Skeletal muscle satellite cell (primary cell): ENCODE results near the gene CMSS1.

Source experiments
- H3K27me3 ChIP-seq: 2 replicates; pipeline ENCODE4 v1.7.0; 2013; ENCODE audit warnings: low read length; ENCODE audit not compliant: control insufficient read depth, insufficient read depth
- H3K36me3 ChIP-seq: 2 replicates; pipeline ENCODE4 v1.7.0; 2013; ENCODE audit warnings: mild to moderate bottlenecking, control low read depth, low read length; ENCODE audit not compliant: insufficient read depth
- H3K4me1 ChIP-seq: 2 replicates; pipeline ENCODE4 v1.7.0; 2013; ENCODE audit warnings: low read length; ENCODE audit not compliant: control insufficient read depth, insufficient read depth
- H3K4me2 ChIP-seq: 2 replicates; pipeline ENCODE4 v1.7.0; 2013; ENCODE audit warnings: mild to moderate bottlenecking, low read length
- H3K4me3 ChIP-seq: 2 replicates; pipeline ENCODE4 v1.7.0; 2013; ENCODE audit warnings: low read length
- H3K9ac ChIP-seq: 2 replicates; pipeline ENCODE4 v1.7.0; 2013; ENCODE audit warnings: mild to moderate bottlenecking, low read depth, low read length, moderate library complexity
- H3K9me3 ChIP-seq: replicated peaks from 2 replicates; pipeline ENCODE4 v1.7.0; 2013; ENCODE audit warnings: mild to moderate bottlenecking, control low read depth, low read length

The CMSS1 gene

DNA sequence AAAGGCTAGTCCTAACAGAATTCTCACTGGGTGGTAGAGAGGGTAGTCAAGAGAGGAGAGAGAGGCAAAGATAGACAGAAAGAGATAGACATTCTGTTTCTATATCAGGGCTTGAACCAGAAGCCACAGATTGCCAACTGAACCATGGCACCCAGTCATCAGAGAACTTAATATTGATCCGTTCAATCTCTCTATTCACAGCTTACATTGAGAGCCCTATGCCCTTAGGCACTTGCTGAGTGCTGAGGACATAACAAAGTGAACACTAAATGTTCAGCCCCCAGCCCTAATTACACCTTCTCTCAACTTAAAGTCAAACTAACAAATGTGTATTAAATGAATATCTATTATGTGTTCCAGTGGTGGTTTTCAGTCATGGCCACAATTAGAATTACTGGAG is 172.5 kb downstream of the CMSS1 start:
- Histone ChIP-seq H3K4me1 (no peaks in the 10 kb centered on the region), H3K36me3 (no peaks in the 10 kb centered on the region), H3K27me3 (no peaks in the 10 kb centered on the region), H3K9ac (no peak overlapping the region), H3K4me3 (no peak overlapping the region), H3K4me2 (no peak overlapping the region), H3K9me3 (no peaks in the 10 kb centered on the region)

- Histone ChIP-seq H3K4me2 (no peak overlapping the region), H3K36me3 (no peaks in the 10 kb centered on the region), H3K9ac (no peak overlapping the region), H3K4me3 (no peak overlapping the region), H3K27me3 (no peaks in the 10 kb centered on the region), H3K9me3 (no peaks in the 10 kb centered on the region), H3K4me1 (peaks cover 2% of the 10 kb centered on the region)
Observed at GRCh38 chr3:99997293-99997692, 179.6 kb downstream of the CMSS1 start.

GRCh38 chr3:99999536-99999935 is 181.9 kb downstream of the CMSS1 start:
- Histone ChIP-seq H3K9ac (no peak overlapping the region), H3K4me1 (peaks cover 13% of the 10 kb centered on the region), H3K4me2 (no peak overlapping the region), H3K36me3 (no peaks in the 10 kb centered on the region), H3K4me3 (no peak overlapping the region), H3K27me3 (no peaks in the 10 kb centered on the region), H3K9me3 (no peaks in the 10 kb centered on the region)

DNA sequence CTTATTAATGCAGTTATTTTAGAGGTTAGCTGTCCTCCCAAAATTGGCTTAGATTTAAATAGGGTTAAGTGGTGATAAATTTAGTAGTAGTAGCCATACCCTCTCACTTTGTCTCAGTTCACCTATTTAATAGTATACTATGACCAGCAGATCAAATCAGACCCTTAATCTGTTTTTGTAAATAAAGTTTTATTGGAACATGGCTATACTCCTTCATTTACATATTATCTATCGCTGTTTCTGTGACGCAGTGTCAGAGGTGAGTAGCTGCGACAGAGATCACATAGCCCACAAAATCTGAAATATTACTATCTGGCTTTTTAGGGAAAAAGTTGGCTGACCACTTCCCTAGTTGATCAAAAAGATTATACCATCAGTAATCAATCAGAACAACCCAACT is 183.4 kb downstream of the CMSS1 start:
- no peak overlapping the region for H3K4me3 ChIP-seq
- no peak overlapping the region for H3K4me2 ChIP-seq
- no peak overlapping the region for H3K9ac ChIP-seq
- peaks cover 13% of the 10 kb centered on the region for H3K4me1 ChIP-seq
- H3K36me3 ChIP-seq = no peaks in the 10 kb centered on the region
- no peaks in the 10 kb centered on the region for H3K9me3 ChIP-seq
- H3K27me3 ChIP-seq = no peaks in the 10 kb centered on the region

DNA sequence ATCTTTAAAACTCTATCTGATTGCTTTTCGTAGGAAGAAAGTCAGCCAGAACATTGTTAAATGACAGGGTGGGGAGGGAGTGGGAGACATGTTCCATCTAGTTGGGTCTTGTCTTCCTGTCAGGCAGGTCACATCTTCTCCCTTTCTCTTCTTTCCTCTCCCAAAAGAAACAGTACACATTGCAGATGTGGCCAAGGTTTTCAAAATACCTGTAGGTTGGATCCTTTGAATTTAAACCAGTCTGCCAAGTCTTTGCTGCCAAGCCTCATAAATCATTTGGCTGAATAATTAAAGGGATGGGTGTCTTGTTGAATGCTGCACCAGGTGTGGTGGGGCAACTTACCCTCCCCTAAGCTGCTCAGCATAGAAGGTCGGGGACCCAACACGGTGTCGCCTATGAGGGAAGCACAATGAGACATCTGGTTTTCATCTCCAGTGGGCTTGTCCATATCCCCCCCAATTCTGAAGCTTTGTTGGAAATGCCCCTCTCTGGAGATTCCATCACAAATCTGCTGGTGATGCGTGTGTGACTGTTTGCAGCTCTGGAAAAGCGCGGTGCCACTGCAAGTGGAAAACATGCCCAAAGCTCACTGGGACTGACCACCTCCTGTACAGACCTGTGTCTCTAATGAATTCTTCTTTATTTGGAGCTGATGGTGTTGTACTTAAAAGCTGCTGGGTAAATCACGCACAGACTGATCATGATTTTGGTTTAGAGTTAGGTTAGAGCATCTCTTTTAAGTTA is 184.0 kb downstream of the CMSS1 start:
- Histone ChIP-seq H3K4me1 (peaks cover 18% of the 10 kb centered on the region), H3K9me3 (no peaks in the 10 kb centered on the region), H3K36me3 (no peaks in the 10 kb centered on the region), H3K27me3 (no peaks in the 10 kb centered on the region), H3K4me3 (no peak overlapping the region), H3K4me2 (no peak overlapping the region), H3K9ac (no peak overlapping the region)

- no peak overlapping the region for H3K4me3 ChIP-seq
- H3K27me3 ChIP-seq = no peaks in the 10 kb centered on the region
- no peaks in the 10 kb centered on the region for H3K36me3 ChIP-seq
- no peaks in the 10 kb centered on the region for H3K9me3 ChIP-seq
- H3K9ac ChIP-seq = no peak overlapping the region
- peaks cover 18% of the 10 kb centered on the region for H3K4me1 ChIP-seq
- H3K4me2 ChIP-seq = peak overlapping the region; percentile 4
Observed at GRCh38 chr3:100002599-100003350, 185.1 kb downstream of the CMSS1 start.

GRCh38 chr3:100003609-100004503 is 186.2 kb downstream of the CMSS1 start:
- Histone ChIP-seq H3K9me3 (no peaks in the 10 kb centered on the region), H3K27me3 (no peaks in the 10 kb centered on the region), H3K9ac (no peak overlapping the region), H3K4me3 (no peak overlapping the region), H3K36me3 (no peaks in the 10 kb centered on the region), H3K4me1 (peaks cover 18% of the 10 kb centered on the region), H3K4me2 (no peak overlapping the region)

DNA sequence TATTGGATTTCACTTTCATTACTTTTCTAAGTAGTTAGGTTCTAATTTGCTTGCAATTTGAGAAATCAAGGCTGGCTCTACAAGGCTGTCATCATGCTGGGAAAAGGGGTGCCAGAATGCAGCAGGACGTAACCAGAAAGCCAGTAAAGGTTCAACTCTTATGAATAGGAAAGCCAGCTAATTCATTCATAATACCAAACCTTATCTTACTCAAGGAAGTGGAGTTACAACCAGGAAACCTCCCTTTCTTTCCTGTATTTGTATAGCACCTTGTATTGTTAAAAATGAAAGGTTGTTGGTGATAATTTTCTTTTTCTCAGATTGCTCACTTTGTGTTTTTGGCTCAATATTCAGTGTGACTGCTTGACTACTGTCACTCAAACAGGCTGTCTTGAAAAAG is 187.3 kb downstream of the CMSS1 start:
- no peaks in the 10 kb centered on the region for H3K9me3 ChIP-seq
- H3K27me3 ChIP-seq = no peaks in the 10 kb centered on the region
- no peak overlapping the region for H3K4me2 ChIP-seq
- H3K36me3 ChIP-seq = no peaks in the 10 kb centered on the region
- no peak overlapping the region for H3K4me3 ChIP-seq
- H3K4me1 ChIP-seq = peaks cover 18% of the 10 kb centered on the region
- no peak overlapping the region for H3K9ac ChIP-seq

DNA sequence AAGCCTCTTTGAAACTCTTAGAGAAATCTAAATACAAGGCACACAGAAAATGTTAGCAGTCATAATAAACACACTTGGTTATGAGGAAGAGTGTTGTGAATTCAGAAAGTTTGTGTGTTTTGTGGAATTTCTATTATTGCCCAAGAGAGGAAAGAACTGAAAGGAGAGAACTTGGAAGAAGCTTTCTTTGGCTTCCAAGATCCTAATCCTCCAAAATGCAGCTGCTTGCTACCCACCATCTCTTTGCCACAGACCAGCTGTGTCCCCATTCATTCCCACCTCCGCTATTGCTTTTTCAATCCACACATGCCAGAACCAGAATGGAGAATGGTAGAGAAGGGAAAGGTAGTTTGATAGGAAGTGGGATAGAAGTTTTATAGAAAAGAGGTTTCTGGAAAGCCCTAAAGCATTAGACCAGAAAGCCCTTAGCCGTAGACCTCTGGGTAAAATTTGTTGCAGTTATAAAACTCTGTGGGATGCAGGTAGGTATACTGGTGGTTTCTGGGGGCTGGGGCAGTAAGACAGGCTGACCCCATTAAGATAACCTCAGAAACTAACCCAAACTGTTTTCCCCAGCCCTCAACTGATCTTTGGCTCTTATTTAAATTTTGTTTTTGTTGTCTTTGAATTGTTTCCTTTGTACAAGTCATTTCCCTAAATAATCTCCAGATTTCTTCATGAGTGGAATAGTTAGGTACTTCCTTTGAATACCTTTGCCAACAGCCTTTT is 188.2 kb downstream of the CMSS1 start:
- H3K9ac ChIP-seq = no peak overlapping the region
- peaks cover 18% of the 10 kb centered on the region for H3K4me1 ChIP-seq
- no peaks in the 10 kb centered on the region for H3K9me3 ChIP-seq
- no peaks in the 10 kb centered on the region for H3K27me3 ChIP-seq
- H3K4me2 ChIP-seq = no peak overlapping the region
- no peaks in the 10 kb centered on the region for H3K36me3 ChIP-seq
- no peak overlapping the region for H3K4me3 ChIP-seq

GRCh38 chr3:100006570-100007271 is 189.1 kb downstream of the CMSS1 start:
- Histone ChIP-seq H3K27me3 (no peaks in the 10 kb centered on the region), H3K4me2 (no peak overlapping the region), H3K9me3 (no peaks in the 10 kb centered on the region), H3K9ac (no peak overlapping the region), H3K4me1 (peaks cover 18% of the 10 kb centered on the region), H3K4me3 (no peak overlapping the region), H3K36me3 (no peaks in the 10 kb centered on the region)
